Measurements from ENCODE around the gene MYO5B. TPM values are rescaled to one million over a fixed set of nuclear protein-coding genes. Genes with fewer than 3 reads are reported as not detected.
A peak's percentile ranks its signal among the peaks of the same experiment; 100 is the strongest.

The MYO5B gene
- total and polyA plus RNA-seq, 9 of the 15 experiments (the other 6 are each of a cell fraction or from before 2014, with no cell fraction given) = 0.07 to 0.42 (median 0.28) TPM

DNA sequence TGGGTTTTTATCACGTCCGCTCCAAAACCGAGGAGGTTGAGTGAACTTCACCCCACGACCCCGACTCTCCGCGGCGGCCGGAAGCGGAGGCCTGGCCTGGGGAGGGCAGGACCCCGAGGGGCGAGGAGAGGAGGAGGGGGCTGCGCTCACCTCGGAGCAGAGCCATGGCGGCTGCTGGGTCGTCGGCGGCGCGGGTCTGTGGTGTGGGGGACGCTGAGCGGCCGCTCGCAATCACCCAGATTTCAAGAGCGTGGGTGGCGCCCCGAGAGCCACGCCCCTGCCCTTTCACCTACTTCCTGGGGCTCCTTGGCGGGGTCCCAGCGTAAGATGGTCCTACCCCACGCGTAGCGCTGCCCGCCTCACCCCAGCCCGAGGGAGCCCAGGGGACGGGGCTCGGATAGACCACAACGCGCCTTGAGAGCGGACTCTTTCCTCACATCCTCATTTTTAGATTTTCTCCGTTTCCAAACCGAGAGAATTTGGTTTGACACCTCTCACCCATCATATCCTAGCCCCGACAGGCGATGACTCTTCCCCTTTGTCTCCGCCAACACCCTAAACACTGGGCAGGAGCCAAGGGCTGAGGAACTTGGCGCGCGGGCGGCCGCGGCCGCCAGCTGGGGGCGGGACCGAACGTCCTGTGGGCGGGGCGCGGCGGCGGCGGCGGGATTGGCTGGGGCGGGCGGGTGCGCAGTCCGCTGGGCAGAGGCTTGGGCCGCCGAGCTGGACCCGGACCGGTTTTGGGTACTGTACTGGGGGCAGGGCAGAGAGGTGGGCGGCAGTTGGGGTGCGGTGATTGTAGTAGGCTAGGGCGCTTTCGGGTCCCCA, 381.4 kb downstream of the MYO5B start, which contains the start of gene ACAA2 (continued):
- no peak for TF ChIP-seq RAD51 (IDR thresholded peaks at IDR 0.05; ENCODE audit: borderline replicate concordance, low read depth)
- TF ChIP-seq LCOR (CRISPR knock-in tag; IDR thresholded peaks at IDR 0.05) = 0 out of 2 replicates have a peak, but pooled peaks have one; percentile 37
- no peak for TF ChIP-seq ETV5 (CRISPR knock-in tag; IDR thresholded peaks at IDR 0.05; ENCODE audit: low read depth)
- peak; percentile 71 for TF ChIP-seq KDM5B (IDR thresholded peaks at IDR 0.05; ENCODE audit: insufficient replicate concordance, low read depth, low read length)
- TF ChIP-seq GTF2A2 (tag; IDR thresholded peaks at IDR 0.05) = no peak
- TF ChIP-seq POLR2A (conservative IDR thresholded peaks at IDR 0.05) = peak; percentile 72
- no peak for TF ChIP-seq MCM5 (IDR thresholded peaks at IDR 0.05; ENCODE audit: low read depth)

DNA sequence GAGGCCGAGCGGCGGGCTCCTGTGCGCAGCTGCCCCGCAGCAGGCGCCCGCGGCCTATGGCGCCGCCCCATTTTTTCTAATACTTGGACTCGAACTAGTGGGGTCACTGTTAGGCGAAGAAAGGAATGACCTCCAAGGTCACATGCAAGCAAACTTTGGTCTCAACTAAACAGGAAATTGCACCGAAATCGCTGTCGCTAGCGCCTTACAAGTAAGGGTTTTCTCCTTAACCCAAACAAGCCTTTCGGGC, 382.0 kb downstream of the MYO5B start:
- Histone ChIP-seq H3K36me3 (ENCODE audit: control insufficient read depth, insufficient read depth, low read length) (no peaks in the 10 kb centered on the region), H3K9ac (ENCODE audit: insufficient read depth in 1 of 2, low read depth in 2 of 2, low read length in 2 of 2) (peak overlapping the region; percentile 86 to 92), H4K20me1 (replicated peaks; ENCODE audit: control insufficient read depth, insufficient read depth, low read length) (no peaks in the 10 kb centered on the region), H3K4me2 (ENCODE audit: insufficient read depth, low read length) (peak overlapping the region; percentile 88), H3K79me2 (ENCODE audit: control insufficient read depth, insufficient read depth, low read length) (peaks cover 10% of the 10 kb centered on the region; the same call in 2 of the 3 replicates), H3K4me1 (replicated peaks in 1 of 2; ENCODE audit: control insufficient read depth in 2 of 2, insufficient read depth in 2 of 2, low read length in 2 of 2) (peaks cover 8 to 21% of the 10 kb centered on the region in 2 experiments; a peak in 4 of 5 replicates), H3K9me1 (ENCODE audit: control insufficient read depth, insufficient read depth, low read length) (no peaks in the 10 kb centered on the region), H3K27ac (ENCODE audit: extremely low read depth, low read depth, low read length) (peak overlapping the region; percentile 88), H3K9me3 (replicated peaks; ENCODE audit: control insufficient read depth, insufficient read depth, low read depth, low read length) (no peaks in the 10 kb centered on the region; the same call in 1 of the 2 replicates), H3K4me3 (peak overlapping the region; percentile 62), H3K27me3 (ENCODE audit: control insufficient read depth in 2 of 2, insufficient read depth in 2 of 2, low read length in 2 of 2) (no peaks in the 10 kb centered on the region), H2AFZ (ENCODE audit: low read depth, low read length) (peak overlapping the region; percentile 96)
- ChIA-PET POLR2A (interaction anchor here (0.9 to 1.9 kb wide), 2 partner anchors 9 to 19 kb away, joined by 3 to 5 read pairs; no protein-coding TSS in a partner anchor), CTCF (ENCODE audit: low intra/inter-chr PET ratio) (no interaction called here)
- ATAC-seq = peak; percentile 58
- in situ Hi-C loops (cut with MboI) = no loop called here
- WGBS (ENCODE audit: insufficient coverage, low coverage, missing lambda C conversion rate) = 2% methylated on average over 17 of the region's 17 CpGs
- DNase-seq (ENCODE audit: extremely low read depth in 1 of 4, low spot score in 3 of 4) = peak; percentile 17 to 48 (median 24)
- no TSS peak for BruUV-seq (replicated peaks)
- intact Hi-C loops (cut with micrococcal nuclease) = no loop called here
- no peak for FAIRE-seq
- TF ChIP-seq, protein P1, sequence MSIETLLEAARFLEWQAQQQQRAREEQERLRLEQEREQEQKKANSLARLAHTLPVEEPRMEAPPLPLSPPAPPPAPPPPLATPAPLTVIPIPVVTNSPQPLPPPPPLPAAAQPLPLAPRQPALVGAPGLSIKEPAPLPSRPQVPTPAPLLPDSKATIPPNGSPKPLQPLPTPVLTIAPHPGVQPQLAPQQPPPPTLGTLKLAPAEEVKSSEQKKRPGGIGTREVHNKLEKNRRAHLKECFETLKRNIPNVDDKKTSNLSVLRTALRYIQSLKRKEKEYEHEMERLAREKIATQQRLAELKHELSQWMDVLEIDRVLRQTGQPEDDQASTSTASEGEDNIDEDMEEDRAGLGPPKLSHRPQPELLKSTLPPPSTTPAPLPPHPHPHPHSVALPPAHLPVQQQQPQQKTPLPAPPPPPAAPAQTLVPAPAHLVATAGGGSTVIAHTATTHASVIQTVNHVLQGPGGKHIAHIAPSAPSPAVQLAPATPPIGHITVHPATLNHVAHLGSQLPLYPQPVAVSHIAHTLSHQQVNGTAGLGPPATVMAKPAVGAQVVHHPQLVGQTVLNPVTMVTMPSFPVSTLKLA (conservative IDR thresholded peaks at IDR 0.05) = 0 out of 4 replicates have a peak, but pooled peaks of 1 of the 2 experiments have one; percentile 15
- peak; percentile 81 for TF ChIP-seq ESRRA (IDR thresholded peaks at IDR 0.05; ENCODE audit: borderline replicate concordance, low read depth)
- TF ChIP-seq, protein P2, sequence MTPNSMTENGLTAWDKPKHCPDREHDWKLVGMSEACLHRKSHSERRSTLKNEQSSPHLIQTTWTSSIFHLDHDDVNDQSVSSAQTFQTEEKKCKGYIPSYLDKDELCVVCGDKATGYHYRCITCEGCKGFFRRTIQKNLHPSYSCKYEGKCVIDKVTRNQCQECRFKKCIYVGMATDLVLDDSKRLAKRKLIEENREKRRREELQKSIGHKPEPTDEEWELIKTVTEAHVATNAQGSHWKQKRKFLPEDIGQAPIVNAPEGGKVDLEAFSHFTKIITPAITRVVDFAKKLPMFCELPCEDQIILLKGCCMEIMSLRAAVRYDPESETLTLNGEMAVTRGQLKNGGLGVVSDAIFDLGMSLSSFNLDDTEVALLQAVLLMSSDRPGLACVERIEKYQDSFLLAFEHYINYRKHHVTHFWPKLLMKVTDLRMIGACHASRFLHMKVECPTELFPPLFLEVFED (CRISPR knock-in tag; conservative IDR thresholded peaks at IDR 0.05) = no peak
- TF ChIP-seq, protein P3, sequence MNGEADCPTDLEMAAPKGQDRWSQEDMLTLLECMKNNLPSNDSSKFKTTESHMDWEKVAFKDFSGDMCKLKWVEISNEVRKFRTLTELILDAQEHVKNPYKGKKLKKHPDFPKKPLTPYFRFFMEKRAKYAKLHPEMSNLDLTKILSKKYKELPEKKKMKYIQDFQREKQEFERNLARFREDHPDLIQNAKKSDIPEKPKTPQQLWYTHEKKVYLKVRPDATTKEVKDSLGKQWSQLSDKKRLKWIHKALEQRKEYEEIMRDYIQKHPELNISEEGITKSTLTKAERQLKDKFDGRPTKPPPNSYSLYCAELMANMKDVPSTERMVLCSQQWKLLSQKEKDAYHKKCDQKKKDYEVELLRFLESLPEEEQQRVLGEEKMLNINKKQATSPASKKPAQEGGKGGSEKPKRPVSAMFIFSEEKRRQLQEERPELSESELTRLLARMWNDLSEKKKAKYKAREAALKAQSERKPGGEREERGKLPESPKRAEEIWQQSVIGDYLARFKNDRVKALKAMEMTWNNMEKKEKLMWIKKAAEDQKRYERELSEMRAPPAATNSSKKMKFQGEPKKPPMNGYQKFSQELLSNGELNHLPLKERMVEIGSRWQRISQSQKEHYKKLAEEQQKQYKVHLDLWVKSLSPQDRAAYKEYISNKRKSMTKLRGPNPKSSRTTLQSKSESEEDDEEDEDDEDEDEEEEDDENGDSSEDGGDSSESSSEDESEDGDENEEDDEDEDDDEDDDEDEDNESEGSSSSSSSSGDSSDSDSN (IDR thresholded peaks at IDR 0.05; ENCODE audit: borderline replicate concordance in 1 of 2, low read depth in 2 of 2, low read length in 2 of 2) = 0 out of 4 replicates have a peak, but pooled peaks of 1 of the 2 experiments have one; percentile 9
- TF ChIP-seq, protein P4, sequence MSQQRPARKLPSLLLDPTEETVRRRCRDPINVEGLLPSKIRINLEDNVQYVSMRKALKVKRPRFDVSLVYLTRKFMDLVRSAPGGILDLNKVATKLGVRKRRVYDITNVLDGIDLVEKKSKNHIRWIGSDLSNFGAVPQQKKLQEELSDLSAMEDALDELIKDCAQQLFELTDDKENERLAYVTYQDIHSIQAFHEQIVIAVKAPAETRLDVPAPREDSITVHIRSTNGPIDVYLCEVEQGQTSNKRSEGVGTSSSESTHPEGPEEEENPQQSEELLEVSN (IDR thresholded peaks at IDR 0.05; ENCODE audit: borderline replicate concordance in 1 of 2, extremely low read depth in 1 of 2, insufficient read depth in 1 of 2, insufficient read length in 1 of 2, low read depth in 1 of 2, low read length in 1 of 2, poor library complexity in 1 of 2, severe bottlenecking in 1 of 2) = peak in 1 of 2 experiments; percentile 16
